HG03097 (cell line): Measurements from ENCODE around the gene ANKRD30B.
"Not testable (repeated sequence)": the region's sequence is repeated elsewhere in the genome, so short reads cannot be mapped to it uniquely, and the experiment has no call there.

ENCODE experiments used
- ATAC-seq: cut with Tn5 transposase; IDR thresholded peaks from one replicate; pipeline ENCODE4 v1.9.1; 2021; ENCODE audit not compliant: unreplicated experiment, low FRiP score

ANKRD30B gene

GRCh38 chr18:14826972-14827632 lies 79.1 kb downstream of the ANKRD30B start:
- not testable (repeated sequence) for ATAC-seq

GRCh38 chr18:14841607-14842006 lies 93.6 kb downstream of the ANKRD30B start:
- ATAC-seq = not testable (repeated sequence)

DNA sequence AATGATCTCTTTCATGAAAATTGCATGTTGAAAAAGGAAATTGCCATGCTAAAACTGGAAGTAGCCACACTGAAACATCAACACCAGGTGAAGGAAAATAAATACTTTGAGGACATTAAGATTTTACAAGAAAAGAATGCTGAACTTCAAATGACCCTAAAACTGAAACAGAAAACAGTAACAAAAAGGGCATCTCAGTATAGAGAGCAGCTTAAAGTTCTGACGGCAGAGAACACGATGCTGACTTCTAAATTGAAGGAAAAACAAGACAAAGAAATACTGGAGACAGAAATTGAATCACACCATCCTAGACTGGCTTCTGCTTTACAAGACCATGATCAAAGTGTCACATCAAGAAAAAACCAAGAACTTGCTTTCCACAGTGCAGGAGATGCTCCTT lies 103.6 kb downstream of the ANKRD30B start:
- ATAC-seq = not testable (repeated sequence)

- not testable (repeated sequence) for ATAC-seq
Observed at GRCh38 chr18:14855634-14856033, 107.7 kb downstream of the ANKRD30B start.

GRCh38 chr18:14856256-14856655 lies 108.3 kb downstream of the ANKRD30B start:
- ATAC-seq = not testable (repeated sequence)

DNA sequence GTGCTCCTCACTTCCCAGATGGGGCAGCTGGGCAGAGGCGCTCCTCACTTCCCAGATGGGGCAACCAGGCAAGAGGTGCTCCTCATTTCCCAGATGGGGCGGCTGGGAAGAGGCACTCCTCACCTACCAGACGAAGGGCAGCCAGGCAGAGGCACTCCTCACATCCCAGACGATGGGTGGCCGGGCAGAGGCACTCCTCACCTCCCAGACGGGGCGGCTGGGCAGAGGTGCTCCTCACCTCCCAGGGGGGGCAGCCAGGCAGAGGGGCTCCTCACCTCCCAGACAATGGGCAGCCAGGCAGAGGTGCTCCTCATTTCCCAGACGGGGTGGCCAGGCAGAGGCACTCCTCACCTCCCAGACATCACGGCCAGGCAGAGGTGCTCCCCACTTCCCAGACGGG lies 110.5 kb downstream of the ANKRD30B start:
- not testable (repeated sequence) for ATAC-seq

- not testable (repeated sequence) for ATAC-seq
Observed at GRCh38 chr18:14859995-14860394, 112.0 kb downstream of the ANKRD30B start.

DNA sequence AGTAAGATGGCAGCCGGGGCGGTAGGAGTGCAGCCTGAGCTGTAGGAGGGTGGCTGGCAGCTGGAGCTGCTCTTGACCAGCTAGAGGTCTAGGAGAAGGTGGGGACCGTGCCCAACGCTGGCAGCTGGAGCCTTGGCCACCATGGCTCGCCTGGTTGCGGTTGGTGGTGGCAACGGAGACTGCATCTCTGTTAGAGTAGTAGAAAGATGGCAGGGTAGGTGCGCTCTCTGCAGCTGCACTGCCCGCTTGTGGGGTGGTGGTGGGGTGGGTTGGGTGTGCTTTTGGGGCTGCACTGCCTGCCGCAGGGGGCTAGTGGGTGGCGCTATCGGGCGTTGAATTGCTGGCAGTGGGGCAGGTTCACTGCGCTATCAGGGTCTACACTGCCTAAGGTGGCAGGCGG lies 118.5 kb downstream of the ANKRD30B start:
- ATAC-seq = not testable (repeated sequence)

DNA sequence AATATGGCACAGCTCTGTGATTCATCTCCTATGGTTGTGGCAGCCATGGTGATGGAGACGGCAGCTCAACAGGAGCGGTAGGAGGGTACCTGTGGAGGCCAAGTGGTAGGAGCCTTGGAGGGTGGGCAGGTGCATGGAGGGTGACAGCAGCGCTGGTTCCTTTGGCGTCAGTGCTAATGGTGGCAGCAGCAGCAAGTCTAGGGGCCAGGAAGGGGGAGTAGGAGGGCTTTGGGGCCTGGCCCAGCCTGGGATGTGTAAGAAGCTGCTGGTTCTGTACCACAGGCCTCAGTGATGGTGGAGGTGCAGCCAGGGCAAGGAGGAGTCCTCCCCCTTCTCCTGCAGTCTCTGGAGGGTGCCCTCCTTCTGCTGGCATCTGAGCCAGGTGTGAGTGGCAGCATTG lies 120.0 kb downstream of the ANKRD30B start:
- ATAC-seq = not testable (repeated sequence)

- ATAC-seq = not testable (repeated sequence)
Observed at GRCh38 chr18:14868825-14869224, 120.9 kb downstream of the ANKRD30B start.

- not testable (repeated sequence) for ATAC-seq
Observed at GRCh38 chr18:14878826-14879225, 130.9 kb downstream of the ANKRD30B start.

DNA sequence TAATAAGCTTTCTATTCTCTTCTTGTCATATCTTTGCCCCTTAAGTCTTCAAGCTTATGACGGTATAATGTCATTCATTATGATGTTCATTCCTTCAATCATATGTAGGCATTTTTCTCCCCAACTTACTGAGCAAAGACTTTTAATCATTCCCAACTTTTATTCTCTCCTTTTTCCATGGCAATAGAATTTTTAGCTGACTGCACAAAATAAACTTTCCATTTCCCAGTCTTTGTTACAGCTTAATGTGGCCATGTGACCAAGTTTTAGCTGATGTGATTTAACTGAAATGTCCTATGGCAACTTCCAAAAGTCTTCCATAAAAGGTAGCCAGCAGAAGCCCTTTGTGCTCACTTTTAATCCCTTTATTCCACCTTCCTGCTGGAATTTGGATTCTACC lies 152.5 kb downstream of the ANKRD30B start:
- no peak for ATAC-seq
